GM19463 (cell line): ENCODE data around the gene TTC23.

Source experiments
- ATAC-seq: cut with Tn5 transposase; IDR thresholded peaks from one replicate; pipeline ENCODE4 v1.9.1; 2021; ENCODE audit warnings: mild to moderate bottlenecking, moderate library complexity; ENCODE audit not compliant: unreplicated experiment

The TTC23 gene

GRCh38 chr15:99140590-99140989 lies 108.8 kb downstream of the TTC23 start:
- ATAC-seq, result no peak

- ATAC-seq, result no peak
Measured at GRCh38 chr15:99139276-99139675, 110.1 kb downstream of the TTC23 start.

- ATAC-seq, result no peak
Measured at GRCh38 chr15:99138491-99138982, 110.8 kb downstream of the TTC23 start.

GRCh38 chr15:99137877-99138276 lies 111.5 kb downstream of the TTC23 start:
- no peak for ATAC-seq

GRCh38 chr15:99137111-99137546 lies 112.3 kb downstream of the TTC23 start:
- ATAC-seq, result no peak

- ATAC-seq, result peak; percentile 80
Measured at GRCh38 chr15:99135194-99135593, 114.2 kb downstream of the TTC23 start.

GRCh38 chr15:99134317-99134821 lies 115.0 kb downstream of the TTC23 start:
- ATAC-seq, result no peak

- ATAC-seq, result no peak
Measured at GRCh38 chr15:99132634-99133287, 116.6 kb downstream of the TTC23 start.

GRCh38 chr15:99132122-99132521 lies 117.3 kb downstream of the TTC23 start:
- no peak for ATAC-seq

GRCh38 chr15:99131441-99132023 lies 117.8 kb downstream of the TTC23 start:
- ATAC-seq, result no peak

GRCh38 chr15:99130765-99131440 lies 118.5 kb downstream of the TTC23 start:
- no peak for ATAC-seq

GRCh38 chr15:99130314-99130713 lies 119.1 kb downstream of the TTC23 start:
- no peak for ATAC-seq

GRCh38 chr15:99129644-99130043 lies 119.7 kb downstream of the TTC23 start:
- no peak for ATAC-seq

GRCh38 chr15:99128411-99128810 lies 121.0 kb downstream of the TTC23 start:
- no peak for ATAC-seq

GRCh38 chr15:99127773-99128172 lies 121.6 kb downstream of the TTC23 start:
- ATAC-seq, result no peak

- no peak for ATAC-seq
Measured at GRCh38 chr15:99126930-99127329, 122.5 kb downstream of the TTC23 start.

- ATAC-seq, result no peak
Measured at GRCh38 chr15:99126131-99126588, 123.2 kb downstream of the TTC23 start.

GRCh38 chr15:99125061-99125891 lies 124.1 kb downstream of the TTC23 start:
- ATAC-seq, result no peak

- no peak for ATAC-seq
Measured at GRCh38 chr15:99124641-99125040, 124.7 kb downstream of the TTC23 start.

GRCh38 chr15:99123713-99124451 lies 125.5 kb downstream of the TTC23 start:
- ATAC-seq, result no peak
